ENCODE measurements around the gene HBA2. TPM values are rescaled to one million over a fixed set of nuclear protein-coding genes. Genes with fewer than 3 reads are reported as not detected.
A peak's percentile ranks its signal among the peaks of the same experiment; 100 is the strongest.

The HBA2 gene
- total and polyA plus RNA-seq, 9 of the 15 experiments (the other 6 are each of a cell fraction or from before 2014, with no cell fraction given), result 40.4 to 853 (median 286) TPM

GRCh38 chr16:143047-143446 is 29.6 kb upstream of the HBA2 start (continued):
- no peak for TF ChIP-seq E4F1 (CRISPR knock-in tag; IDR thresholded peaks at IDR 0.05; ENCODE audit: borderline replicate concordance)
- TF ChIP-seq STAT6 (CRISPR knock-in tag; IDR thresholded peaks at IDR 0.05), result no peak
- TF ChIP-seq HIVEP1 (CRISPR knock-in tag; IDR thresholded peaks at IDR 0.05), result 0 out of 2 replicates have a peak, but pooled peaks have one; percentile 23
- 0 out of 2 replicates have a peak, but pooled peaks have one; percentile 47 for TF ChIP-seq L3MBTL2 (IDR thresholded peaks at IDR 0.05)
- no peak for TF ChIP-seq BRF1 (IDR thresholded peaks at IDR 0.05; ENCODE audit: borderline replicate concordance, extremely low read depth, insufficient read length)
- peak; percentile 12; the same call in 1 of the 2 replicates for TF ChIP-seq ZNF511 (CRISPR knock-in tag; IDR thresholded peaks at IDR 0.05)
- TF ChIP-seq ZKSCAN8 (CRISPR knock-in tag; IDR thresholded peaks at IDR 0.05), result no peak; the same call in 1 of the 2 replicates
- peak; percentile 72; the same call in 1 of the 2 replicates for TF ChIP-seq PHB2 (IDR thresholded peaks at IDR 0.05; ENCODE audit: low read depth)
- TF ChIP-seq HNRNPK (IDR thresholded peaks at IDR 0.05; ENCODE audit: low read depth, low read length, poor library complexity, severe bottlenecking), result no peak
- TF ChIP-seq ZNF512 (tag; IDR thresholded peaks at IDR 0.05), result no peak
- no peak for TF ChIP-seq SIX5 (IDR thresholded peaks at IDR 0.05; ENCODE audit: borderline replicate concordance in 1 of 2, insufficient read depth in 1 of 2, low read depth in 1 of 2, low read length in 2 of 2)
- TF ChIP-seq PPARD (CRISPR knock-in tag; IDR thresholded peaks at IDR 0.05), result no peak
- no peak for TF ChIP-seq SNIP1 (IDR thresholded peaks at IDR 0.05; ENCODE audit: low read depth)
- TF ChIP-seq THRAP3 (IDR thresholded peaks at IDR 0.05; ENCODE audit: borderline replicate concordance), result no peak
- TF ChIP-seq ZNF24 (IDR thresholded peaks at IDR 0.05), result no peak
- no peak for TF ChIP-seq PHTF2 (CRISPR knock-in tag; IDR thresholded peaks at IDR 0.05)
- TF ChIP-seq BRD9 (IDR thresholded peaks at IDR 0.05; ENCODE audit: low read depth, partially characterized antibody), result no peak
- TF ChIP-seq NFIC (IDR thresholded peaks at IDR 0.05), result peak; percentile 83
- no peak for TF ChIP-seq ZNF282 (CRISPR knock-in tag; IDR thresholded peaks at IDR 0.05)
- no peak for TF ChIP-seq MCM5 (IDR thresholded peaks at IDR 0.05; ENCODE audit: low read depth)
- TF ChIP-seq HDAC3 (IDR thresholded peaks at IDR 0.05; ENCODE audit: borderline replicate concordance, partially characterized antibody), result peak; percentile 69
- TF ChIP-seq ZNF140 (CRISPR knock-in tag; IDR thresholded peaks at IDR 0.05), result no peak
- TF ChIP-seq ZNF707 (CRISPR knock-in tag; conservative IDR thresholded peaks at IDR 0.05), result 0 out of 2 replicates have a peak, but pooled peaks have one; percentile 15
